NAMALWA (cell line): Measurements from ENCODE around the gene PACS2.
"Not testable (repeated sequence)": the region's sequence is repeated elsewhere in the genome, so short reads cannot be mapped to it uniquely, and the experiment has no call there.

Experiments used
- DNase-seq: peaks from one replicate; pipeline ENCODE4 v3.0.0-alpha.2; 2015; ENCODE audit warnings: low spot score

The PACS2 gene

DNA sequence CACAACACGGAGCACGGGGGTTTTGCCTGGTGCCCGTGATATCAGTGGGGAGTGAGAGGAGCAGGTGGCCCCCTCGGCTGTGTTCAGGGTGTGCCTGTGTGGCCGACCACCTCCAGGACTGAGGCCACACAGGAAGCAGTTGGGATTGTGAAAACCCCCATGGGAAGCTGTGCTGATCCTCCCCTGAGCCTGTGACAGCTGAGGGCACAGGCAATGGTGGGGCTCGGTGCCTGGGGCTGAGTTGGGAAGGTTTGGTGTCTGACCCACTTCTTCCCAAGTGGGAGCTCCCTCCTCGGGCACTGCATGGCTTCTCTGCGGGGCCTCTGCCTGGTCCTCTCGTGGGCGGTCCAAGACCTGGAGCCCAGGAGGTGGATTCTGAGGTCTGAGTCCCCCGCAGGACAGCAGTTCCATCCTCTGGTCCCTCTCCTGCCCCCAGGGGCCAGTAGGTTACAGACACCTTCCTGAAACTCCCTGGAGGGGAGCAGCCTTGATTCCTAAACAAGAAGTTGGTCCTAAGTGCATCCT is 17.9 kb downstream of the PACS2 start:
- DNase-seq, result no peak

DNA sequence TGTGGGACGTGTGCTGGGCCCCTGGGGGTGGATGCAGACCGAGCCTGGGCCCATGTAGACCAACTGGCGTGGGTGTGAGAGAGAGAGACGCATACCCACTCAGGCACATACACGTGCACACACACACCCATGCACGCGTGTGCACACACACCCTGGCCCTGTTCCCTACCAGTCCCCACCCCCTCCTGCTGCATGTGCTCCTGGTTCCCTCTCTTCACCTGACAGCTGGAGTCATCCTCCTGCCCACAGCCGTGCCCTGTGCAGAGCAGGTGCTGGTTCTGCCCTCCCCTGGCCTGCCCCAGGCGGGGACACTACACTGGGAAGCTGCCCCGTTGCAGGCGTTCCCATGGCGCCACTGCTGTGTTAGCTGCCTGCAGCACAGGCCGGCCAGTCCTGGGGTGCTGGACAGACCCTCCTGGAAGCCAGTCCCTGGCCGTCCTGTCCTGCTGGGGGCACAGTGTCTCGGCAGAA is 18.5 kb downstream of the PACS2 start:
- no peak for DNase-seq

DNA sequence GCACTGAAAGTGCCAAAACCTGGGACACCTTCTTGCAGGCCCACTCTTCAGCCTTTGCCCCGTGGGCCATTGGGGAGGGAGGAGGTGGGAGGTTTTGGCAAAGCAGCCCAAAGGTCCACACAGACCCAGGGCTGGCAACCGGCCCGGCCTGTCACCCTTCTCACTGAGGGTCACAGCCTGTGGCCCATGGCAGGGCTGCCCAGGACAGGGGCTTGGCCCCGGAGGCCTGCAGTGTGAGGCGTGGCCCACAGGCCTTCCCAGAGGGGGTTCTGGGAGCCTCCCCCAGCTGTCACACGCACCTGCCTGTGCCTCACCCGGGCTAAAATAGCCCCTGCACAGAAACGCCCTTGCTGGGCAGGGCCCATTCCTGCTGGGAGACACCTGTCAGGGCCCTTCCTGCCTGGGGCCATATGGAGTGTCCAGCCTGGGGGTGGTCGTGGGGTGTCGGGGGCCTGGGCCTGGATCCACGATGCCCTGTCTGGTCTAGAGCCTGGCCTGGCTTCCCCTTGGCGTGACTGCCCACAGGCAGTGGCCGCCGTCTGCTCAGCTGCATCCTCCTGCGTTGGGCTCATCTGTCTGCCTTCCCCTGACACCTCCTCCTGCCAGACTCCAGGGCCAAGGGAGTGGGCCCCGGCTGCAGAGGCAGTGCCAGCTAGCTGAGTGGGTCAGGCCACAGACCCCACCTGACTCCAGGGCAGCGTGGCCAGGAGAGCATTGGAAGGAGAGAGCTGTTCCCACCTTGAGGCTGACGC is 19.2 kb downstream of the PACS2 start:
- no peak for DNase-seq

DNA sequence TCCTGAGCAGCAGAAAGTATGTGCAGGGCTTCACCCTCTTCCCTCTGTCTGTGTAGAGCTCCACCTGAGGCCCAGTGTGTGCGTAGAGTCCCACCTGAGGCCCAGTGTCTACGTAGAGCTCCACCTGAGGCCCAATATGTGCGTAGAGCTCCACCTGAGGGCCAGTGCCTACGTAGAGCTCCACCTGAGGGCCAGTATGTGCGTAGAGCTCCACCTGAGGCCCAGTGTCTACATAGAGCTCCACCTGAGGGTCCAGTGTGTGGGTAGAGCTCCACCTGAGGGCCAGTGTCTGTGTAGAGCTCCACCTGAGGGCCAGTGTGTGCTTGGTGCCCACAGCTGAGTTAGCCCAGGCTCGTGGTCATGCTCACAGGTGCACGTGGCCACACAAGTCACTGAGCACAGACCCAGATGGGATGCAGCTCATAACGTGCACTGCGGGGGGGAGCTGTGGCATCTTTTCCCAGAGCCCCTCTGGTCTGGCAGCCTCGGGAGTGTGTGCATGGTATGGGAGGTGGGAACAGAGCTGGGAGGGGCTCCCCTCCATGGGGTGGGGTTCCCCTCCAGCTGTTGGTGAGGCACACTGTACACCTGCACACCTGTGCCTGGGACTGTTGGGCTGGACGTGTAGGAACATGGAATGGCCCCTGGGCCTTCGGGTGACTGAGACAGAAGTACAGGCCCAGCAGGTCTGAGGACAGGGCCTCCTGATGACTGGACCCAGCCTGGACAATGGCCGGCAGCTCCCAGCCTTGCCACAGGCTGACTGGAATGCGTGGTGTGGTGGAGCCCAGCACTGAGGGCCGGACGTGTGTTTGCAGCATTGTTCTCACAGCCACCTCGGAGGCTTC is 20.1 kb downstream of the PACS2 start:
- DNase-seq, result no peak

DNA sequence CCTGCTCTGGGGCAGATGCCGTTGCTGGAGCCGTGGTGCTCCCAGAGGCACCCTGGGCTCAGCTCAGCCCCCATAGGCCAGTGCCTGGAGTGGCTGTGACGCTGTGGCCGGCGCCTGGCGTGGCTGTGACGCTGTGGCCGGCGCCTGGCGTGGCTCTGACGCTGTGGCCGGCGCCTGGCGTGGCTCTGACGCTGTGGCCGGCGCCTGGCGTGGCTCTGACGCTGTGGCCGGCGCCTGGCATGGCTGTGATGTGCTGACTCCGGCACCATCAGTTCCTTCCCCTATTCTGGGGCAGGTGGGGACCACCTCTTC is 20.6 kb downstream of the PACS2 start:
- DNase-seq, result not testable (repeated sequence)

DNA sequence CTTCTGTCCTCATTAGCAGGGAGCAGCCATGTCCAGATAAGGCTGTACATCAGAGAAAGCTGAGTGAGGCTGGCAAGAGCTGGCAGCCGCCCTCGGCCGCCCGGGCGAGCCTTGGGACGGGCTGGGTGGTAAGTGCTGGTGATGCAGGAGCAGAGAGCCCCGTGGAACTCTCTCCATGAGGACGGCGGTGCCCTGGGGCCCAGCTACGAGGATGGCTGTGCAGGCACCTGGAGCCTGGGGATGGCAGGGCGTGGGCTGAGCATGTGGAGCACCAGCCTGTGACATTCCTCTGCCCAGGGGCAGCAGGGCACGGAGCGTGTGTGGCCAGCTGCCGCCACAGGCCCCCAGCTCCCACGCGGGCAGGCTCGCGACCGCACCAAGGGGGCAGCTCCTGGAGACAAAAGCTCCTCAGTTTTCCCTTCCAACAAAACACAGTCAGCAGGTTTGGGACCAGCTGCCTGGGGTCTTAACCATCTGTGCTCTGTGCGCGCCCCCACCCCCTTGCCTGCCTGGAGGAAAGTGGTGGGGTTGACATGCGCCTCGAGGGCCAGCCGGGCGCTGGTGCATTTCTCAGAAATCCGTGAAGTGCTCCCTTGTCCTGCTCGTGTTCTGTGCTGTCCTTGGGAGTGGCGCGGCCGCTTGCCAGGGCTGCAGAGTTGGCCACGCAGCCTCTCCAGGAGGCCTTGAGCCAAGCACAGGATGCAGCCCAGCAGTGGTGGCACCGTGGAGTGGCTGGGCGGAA is 21.4 kb downstream of the PACS2 start:
- DNase-seq, result no peak

DNA sequence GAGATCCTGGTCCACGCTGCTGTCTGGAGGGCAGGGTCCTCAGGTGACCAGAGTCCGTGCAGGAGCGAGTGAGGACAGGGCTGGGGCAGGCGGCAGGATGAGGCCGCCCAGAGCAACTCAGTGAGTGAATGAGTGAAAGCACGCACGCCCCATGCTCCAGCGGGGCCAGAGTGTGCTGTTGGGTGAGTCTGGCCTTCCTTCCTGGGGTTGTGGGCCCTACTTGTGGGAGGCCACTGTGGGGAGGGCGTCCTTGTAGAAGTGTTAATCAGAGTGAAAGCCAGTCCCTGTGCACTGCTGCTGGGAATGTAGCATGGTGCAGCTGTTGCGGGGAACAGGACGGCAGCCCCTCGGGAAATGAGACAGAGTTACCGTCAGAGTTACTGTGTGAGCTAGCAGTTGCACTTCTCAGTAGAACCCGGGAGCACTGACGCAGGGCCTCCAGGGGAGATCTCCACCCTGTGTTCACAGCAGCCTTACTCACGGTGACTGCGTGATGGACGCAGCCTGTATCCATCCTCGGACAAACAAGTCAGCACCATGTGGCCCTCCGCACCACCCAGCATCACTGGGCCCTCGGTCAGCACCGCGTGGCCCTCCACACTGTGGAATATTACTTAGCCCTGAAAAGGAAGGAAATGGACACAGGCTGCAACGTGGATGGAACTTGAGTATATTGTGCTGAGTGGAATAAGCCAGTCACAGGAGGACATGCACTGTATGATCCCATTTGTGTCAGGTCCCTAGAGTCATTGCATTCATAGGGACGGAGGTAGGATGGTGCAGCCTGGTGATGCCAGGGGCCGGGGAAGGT is 22.1 kb downstream of the PACS2 start:
- DNase-seq, result no peak

DNA sequence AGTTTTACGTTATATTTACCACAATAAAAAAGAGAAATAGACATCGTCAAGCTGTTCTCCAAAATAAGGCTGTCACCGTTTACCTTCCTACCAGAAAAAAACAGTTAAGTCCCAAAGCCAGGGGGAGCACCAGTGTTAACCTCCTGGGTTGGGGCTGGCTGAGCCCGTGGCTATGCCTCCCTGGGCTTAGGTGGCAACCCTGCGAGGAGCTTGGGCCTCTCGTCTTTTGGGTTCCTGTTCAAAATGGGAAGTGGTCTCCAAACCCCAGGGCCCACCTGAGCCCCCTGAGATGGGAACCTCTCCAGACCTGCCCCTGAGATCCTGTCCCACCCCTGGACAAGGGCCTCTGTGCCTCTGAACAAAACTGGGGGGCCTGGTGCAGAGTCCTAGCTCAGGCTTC is 22.9 kb downstream of the PACS2 start:
- no peak for DNase-seq

DNA sequence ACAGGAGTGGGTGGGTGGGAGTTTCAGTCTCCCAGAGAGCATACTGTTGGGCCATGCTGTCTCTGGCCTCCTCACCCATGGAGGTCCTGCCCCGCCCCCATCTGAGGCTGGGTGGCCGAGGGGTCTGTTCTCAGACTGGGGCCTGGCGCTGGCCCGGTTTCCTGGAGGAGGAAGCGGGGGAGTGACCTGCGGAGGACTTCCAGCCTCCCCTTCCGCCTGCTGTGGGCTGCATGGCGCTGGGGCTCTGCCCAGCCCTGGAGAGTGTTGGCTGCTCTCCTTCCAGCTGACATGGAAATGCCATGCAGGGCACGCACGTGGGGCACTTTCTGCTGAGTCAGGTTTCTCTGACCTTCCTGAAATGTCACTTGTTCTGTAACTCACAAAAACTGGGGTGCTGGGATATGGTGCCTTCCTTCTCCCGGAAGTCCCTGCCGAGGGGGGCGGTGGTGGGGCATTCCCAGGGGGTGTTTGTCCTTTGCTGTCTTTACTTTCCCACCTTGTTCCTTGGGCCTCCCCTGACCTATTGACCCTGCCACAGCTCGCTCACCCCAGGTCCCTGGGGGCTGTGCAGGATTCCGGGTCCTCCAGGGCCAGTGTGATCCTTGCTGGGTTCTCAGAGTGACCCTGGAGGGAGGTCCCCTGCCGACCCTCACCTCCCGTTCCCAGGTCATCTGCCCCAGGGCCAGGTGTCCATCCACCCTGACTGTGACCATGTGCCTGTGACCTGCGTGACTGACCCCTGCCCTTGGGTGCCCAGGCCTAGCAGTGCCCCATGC is 23.6 kb downstream of the PACS2 start:
- no peak for DNase-seq

DNA sequence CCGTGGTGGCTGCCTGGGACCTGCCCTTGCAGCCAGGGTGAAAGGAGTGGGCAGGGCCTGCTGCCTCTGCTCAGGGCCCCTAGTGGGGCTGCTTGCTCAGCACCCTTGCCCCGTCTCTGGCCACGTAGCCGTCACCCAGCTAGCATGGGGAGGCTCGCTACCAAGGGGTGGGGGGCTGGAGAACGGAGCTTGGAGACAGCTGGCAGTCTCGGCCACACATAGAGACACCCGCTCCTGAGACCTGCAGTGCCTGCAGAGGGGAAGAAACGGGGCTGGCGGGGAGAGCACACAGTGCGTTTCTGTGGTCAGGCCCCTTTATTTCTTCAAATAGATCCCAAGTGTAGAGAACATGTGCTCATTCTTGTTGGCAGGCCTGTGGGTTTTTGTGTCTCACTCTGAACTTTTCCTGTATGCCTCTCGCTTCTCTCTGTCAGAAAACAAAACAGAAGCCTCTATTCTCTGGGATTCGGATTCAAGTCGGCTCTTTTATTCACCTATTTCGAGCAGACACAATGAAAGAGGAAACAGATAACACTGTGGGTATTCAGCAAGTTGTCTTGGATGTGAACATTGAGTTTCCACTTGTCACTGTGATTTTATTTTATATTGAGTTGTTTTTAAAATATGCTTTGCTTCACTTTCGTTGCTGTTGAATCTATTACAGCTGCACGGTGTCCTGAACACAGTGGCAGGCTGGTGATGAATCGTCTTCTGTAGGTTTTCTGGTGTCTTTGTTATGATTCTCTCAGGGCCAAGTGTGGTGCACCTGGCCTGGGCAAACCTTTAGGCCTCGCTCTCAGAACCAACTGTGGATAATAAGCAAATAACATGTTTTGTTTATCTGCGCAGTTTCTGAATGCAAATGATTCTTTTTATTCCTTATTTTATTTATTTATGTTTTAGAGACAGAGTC is 26.5 kb downstream of the PACS2 start:
- DNase-seq, result no peak

DNA sequence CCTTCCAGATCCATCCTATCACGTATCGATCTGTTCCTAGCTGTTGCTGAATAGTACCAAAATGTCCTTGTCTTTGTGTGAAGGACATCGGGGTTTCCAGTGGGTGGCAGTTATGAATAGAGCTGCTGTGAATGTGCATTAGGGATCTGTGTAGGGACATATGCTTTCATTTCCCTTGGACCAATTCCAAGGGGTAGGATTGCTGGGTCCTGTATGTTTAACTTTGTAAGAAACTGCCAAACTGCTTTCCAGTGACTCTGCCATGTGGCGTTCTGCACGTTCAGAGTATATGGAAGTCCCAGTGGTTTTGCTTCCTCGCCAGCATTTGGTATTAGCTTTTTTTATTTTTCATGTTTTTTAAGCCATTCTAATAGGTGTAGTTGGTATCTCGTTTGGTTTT is 28.6 kb downstream of the PACS2 start:
- DNase-seq, result no peak

DNA sequence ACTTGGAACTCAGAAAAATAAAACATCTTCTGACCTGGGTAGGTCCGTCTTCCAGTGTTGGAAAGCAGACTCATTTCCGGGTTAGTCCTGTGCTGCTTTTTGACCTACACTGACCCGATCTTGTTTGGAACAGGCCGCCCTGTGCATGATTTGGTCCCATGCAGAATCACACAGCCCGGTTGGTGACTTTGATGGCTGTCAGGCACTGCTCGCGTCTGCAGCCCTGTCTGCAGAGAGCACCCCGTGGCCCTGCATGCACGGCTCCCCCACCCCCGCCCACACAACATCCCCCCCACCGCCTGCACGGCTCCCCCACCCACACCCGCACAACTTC is 31.6 kb downstream of the PACS2 start:
- no peak for DNase-seq

DNA sequence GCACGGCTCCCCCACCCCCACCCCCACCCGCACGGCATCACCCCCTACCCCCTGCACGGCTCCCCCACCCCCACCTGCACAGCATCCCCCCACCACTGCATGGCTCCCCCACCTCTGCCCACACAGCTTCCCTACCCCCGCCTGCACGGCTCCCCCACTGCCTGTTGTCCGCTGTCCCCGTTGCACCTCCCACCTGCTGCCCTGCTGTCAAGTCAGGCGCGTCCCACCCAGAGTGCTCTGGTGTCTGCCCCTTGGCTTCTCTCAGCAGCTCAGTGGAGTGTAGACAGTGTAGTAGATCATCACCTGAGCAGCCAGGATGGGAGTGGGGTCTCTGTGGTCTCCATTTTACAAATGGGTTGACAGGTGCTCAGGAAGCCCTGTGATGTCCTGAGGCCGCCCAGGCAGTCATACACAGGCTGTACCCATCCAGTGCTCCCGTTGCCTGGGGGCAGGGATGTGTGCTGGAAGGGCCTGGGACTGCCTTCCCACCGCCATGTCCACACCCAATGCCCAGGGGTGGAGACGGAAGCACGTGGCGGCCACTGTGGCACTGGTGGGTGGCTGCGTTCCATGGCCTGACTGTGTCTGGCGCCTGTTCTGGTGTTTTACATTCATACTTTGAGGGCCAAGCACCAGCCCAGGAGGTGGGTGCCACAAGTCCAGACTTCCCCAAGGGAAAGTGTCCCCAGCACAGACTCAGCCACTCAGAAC is 32.5 kb downstream of the PACS2 start:
- DNase-seq, result no peak

DNA sequence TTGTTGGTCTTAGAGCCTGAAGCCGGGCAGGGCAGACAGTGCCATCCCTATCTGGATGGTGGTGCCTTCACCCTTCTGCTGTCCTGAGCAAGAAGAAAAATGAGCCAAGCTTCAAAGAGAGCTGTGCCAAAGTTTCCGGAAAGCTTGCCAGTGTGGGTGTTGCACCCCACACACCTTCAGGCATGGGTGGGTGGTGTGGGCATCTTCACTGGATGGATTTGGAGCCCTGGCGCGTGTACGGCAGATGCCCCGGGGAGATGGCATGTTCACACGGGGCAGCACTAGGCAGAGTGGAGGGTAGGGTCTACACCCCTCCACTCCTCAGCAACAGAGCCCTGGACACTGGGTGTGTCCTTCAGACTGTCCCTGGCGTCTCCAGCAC is 33.0 kb downstream of the PACS2 start:
- DNase-seq, result no peak

DNA sequence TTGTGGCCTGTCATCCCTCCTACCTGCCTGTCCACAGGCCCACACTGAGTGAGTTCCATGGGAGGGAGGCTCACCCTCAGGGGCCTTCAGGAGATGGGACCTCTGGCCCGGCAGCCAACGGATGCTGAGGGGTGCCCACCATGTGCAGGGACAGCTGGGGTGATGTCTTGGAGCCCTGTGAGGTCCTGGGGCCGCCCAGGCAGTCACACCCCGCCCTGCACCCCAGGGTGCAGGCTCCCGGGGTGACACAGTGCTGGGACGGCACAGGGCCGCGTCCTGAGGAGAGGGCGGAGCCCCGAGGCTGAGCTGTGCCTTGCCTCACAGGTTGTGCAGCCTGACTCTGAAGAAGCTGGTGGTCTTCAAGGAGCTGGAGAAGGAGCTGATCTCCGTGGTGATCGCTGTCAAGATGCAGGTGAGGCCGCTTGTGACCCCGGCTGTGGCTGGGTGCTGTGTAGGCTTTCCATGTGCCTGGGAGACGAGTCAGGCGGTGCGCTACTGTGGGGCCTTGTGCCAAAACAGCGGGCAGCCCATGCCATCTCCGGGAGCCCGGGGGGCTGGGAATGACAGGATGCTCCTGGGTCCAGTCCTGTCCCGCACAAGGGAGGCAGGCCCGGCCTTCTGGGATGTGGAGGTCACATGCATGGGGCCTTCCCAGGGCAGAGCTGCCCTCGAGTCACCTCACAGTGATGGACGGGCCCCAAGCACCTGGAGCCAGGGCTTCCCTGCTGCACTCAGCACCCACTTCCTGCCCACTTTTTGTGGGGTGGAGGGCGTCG is 33.8 kb downstream of the PACS2 start:
- no peak for DNase-seq

DNA sequence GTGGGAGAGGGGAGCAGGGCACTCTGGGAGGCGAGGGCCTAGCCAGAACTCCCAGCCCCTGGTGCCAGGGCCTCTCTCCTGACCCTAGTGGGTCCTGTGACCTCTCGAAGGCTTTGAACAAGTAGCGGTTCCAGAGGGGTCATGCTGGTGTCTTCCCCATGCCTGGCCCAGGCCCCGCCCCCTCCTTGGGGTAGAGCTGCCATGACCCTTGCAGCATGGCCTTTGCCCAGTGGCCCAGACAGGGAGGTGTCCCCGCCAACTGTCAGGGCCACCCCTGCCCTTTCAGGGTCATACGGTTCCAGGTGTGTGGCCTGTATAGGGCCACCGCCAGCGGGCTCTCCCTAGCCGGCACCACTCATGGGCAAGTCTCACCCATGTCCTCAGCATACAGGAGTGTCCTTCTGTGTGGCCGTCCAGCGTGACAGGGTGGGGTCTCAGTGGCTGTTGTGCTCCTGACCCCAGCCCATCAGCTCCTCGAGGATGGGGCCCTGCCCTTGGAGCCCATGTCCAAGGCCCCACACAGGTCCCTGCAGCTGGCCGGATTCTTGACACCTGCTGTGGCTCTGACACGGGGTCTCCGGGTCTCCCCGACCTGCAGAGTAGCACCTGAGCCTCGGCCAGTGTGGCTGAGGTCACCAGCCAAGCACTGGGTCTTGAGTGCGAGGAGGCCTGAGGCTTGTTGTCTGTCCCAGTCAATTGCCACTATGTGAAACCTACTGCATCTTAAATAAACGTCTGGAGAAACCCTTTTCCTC is 34.6 kb downstream of the PACS2 start:
- no peak for DNase-seq

DNA sequence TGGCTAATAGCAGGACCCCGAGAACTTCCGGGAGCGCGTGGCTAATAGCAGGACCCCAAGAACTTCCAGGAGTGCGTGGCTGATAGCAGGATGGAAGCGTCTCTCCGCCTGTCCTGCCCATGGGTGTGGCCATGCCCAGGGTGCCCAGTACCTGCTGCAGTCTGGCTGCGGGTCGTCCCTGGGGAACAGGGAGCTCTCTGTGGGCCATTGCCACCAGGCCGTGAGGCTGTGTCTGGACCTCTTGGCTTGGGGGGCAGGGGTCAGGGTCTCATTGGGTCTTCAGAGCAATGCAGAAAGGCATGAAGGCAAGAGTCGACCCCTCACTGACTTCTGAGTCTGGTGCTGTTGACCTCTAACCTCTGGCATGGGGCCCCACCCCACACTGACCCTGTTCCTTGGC is 35.4 kb downstream of the PACS2 start:
- DNase-seq, result no peak
